Activated effector memory CD4-positive, alpha-beta T cell treated with anti-CD3 and anti-CD28 coated beads, Interleukin-2, amount 50 U/mL, for 16 hours (primary cell): ENCODE measurements around the gene ZC3H12D.

Source experiments
- DNase-seq: peaks from one replicate; pipeline ENCODE4 v3.0.0-alpha.2; 2020

The ZC3H12D gene

GRCh38 chr6:149457316-149457884 is 27.4 kb downstream of the ZC3H12D start:
- DNase-seq: peak; percentile 55

DNA sequence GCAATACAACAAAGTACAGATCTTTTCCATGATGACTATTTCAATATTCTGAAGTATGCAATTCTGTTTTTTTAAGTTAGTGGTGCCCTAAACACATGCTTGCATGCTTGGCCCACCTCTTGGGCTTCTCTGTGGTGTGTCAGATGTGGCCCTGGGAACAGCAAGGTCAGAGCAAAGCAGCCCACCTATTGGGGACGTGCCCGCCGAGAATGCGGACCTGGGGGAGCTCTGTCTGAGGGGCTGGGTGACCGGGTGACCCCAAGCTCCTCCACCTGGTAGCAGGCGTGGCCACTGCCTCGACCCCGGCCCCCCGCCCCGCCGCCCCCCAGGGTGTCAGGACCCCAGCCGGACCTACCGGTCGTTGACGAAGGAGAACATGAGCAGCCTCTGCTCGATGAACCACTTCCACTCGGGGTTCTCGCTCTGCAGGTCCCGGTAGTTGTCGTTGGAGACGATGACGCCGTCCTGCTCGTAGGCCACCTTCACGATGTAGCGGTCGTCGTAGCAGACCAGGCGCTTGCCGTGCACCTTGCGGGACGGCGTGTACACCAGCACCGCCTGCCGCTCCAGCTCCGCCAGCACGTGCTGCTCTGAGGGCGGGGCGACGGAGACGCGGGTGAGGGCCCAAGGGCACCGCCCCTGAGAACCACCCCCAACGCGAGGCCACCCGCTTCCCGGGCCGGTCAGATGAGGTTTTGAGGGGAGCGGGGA is 28.3 kb downstream of the ZC3H12D start:
- no peak for DNase-seq

- peak; percentile 59 for DNase-seq
These were observed 29.6 kb downstream of the ZC3H12D start for GRCh38 chr6:149455031-149455732.

DNA sequence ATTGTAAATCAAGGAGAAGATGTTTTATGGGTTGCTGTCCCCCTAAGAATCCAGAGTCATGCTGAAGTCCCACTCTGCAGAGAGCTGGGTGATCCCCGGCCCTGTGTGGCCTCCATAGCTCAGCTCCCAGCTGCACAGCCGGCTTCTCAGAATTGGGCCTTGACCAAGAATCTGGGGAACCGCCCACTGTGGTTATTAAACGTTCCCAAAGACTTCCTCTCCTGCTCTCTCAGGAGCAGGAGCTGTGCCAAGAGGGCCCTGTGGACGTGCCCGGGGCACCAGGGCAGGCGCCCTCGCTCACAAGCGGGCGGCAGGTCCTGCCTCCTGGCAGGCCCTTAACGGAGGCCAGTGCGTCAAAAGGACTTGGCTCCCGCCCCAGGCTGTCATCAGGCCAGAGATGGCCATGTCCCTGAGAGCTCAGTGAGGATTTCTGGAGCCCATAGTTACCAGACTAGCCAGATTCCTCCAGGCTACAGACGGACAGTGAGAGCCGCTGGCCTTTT is 30.4 kb downstream of the ZC3H12D start:
- DNase-seq: peak; percentile 54

DNA sequence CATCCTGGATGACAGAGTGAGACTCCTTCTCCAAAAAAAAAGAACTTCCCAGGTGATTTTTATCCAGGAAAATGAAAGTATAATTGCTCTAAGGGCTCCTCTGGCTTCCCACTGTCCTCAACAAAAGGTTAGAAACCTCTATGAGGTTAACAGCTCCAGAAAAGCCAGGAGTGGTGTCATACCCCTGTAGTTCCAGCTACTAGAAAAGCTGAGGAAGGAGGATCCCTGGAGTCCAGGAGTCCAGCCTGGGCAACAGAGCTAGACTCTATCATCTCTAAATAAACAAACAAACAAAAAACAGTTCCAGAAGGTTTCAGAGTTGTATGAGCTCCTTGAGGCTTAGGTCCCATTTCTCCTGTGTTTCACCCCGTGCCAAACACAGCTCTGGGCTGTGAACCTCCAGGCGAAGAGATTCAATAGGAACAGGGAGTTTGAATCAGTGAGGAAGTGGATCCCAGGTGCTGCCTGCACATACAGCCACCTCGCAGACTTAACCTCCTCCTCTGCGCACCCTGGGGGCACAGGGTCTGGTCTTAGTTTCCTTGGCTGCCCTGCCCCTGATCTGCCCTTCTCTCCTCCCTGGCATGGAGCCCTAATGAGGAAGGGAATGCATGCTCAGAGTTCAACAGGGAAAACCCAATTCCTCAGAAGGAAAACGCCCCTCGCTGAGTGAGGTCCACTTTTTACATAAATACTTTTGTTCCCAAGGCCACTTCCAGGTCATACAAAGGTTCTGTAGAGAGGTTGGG is 31.0 kb downstream of the ZC3H12D start:
- DNase-seq: peak; percentile 41

DNA sequence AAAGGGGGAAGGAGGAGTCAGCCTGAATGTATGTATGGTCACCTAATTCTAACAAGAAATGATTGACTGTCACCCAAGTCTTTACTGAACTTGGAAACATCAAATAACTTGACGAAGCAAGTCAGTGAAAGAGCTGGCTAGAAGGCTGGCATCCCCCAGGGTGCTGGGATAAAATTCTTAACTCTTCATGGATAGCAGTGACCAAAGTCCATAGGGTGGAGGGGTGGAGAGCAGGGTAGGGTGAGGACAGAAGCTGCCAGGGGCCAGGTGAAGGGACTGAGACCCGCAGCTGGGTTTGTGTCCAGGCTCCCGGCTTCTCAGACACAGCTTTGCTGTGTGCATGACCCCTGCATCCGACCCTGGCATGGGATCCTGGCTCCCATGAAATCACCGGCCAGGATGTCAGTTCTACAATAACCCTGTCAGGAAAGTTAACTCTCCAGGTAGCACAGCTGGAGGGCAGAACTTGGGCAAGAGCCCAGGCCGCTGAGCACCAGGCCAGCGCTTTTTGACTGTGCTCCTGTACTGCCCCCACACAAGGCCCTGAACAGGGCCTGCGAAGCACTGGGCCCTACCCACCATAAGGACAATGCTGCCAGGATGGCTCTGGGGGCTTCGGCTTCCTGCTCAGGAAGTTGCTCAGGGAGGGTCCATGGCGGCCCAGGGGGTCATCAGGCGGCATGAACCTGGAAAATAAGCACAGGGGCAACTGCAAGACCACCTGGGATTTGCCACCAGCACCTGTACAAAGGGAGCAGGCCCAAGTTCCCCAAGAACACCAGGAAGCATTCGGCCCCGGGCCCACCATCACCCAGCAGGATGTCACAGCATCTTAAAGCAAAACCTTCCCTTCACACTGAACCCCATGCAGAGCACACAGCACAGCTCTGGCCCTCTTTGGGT is 32.5 kb downstream of the ZC3H12D start:
- peak; percentile 54 for DNase-seq

- peak; percentile 63 for DNase-seq
These were observed 33.3 kb downstream of the ZC3H12D start for GRCh38 chr6:149451376-149452036.

- DNase-seq: peak; percentile 62
These were observed 34.0 kb downstream of the ZC3H12D start for GRCh38 chr6:149450679-149451375.

DNA sequence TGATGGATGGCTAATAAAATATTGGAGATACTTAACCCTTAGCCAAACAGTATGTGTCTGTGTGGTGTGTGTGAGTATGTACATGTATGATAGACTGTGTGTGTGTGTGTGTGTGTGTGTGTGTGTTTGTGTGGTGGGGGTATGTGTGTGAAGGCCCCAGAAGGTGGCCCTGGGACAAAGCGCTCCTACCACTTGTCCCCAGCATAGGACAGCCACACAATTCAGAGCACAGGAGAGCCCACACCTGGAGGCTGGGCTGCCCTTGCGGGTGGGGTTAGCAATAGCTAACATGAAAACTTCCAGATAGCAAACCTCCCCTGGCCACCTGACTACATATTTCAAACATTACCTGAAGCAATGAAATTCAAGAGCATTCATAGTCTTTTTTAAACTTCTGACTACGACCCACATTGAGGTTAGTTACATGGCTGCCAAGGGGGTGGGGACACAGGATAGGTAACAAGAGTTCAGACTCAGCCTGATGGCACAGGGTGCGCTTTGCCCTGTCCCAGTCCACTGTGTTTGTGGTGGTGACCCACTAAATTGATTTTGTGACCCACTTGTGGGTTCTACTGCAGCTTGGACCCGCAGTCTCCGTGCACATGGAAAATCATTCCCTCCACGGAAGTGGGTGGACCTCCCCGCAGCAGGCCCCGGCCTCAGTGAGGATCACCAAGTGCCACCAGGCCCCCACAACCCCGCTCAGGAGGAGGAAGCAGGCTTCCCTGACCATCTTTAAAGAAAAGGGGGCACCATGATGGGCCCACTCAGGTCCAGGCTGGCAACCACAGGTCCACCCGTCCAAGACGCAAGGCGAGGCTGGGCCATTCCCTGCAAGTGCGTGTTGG is 34.8 kb downstream of the ZC3H12D start:
- DNase-seq: peak; percentile 61

GRCh38 chr6:149448821-149449453 is 35.9 kb downstream of the ZC3H12D start:
- DNase-seq: peak; percentile 41

DNA sequence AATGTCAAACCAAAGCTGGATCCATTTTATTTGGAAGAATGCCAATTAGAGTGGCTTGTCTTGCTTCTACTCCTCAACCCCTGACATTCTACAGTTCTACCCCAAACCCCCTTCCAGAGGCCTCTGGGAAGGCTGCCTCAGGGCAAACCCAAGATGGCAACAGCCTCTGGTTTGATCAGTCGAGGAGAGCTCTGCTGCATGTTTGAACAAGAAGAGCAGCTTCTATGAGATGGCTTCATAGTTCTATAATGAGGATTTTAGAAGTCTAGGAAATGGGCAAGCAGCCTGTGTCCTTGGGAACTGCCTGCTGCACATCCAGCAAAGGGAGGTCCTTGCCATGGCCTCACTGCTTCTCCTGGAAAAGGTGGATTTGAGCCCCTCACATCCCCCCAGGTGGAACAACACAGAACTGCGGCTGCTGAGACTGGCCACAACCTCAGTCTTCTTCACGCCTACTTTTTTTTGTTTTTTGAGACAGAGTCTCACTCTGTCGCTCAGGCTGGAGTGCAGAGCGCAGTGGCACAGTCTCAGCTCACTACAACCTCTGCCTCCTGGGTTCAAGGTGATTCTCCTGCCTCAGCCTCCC is 37.9 kb downstream of the ZC3H12D start:
- peak; percentile 57 for DNase-seq

DNA sequence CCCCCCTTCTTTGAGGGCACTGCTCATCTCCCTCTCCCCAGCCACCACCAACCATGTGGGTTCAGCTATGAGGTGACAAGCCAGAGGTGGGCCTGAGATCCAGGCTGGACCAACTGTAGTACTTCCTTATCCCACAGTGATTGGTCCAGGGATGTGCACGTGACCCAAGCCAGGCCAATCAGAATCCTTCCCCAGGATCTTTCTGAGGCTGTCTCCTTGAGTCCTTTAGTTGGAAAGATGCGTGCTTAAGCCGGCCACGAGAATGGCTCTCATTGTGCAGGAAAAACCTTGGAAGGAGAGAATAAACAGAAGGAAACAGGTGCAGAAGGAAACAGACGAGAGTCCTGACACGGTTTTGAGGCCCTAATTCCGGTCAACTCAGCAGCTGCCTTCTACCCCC is 39.2 kb downstream of the ZC3H12D start:
- DNase-seq: no peak

DNA sequence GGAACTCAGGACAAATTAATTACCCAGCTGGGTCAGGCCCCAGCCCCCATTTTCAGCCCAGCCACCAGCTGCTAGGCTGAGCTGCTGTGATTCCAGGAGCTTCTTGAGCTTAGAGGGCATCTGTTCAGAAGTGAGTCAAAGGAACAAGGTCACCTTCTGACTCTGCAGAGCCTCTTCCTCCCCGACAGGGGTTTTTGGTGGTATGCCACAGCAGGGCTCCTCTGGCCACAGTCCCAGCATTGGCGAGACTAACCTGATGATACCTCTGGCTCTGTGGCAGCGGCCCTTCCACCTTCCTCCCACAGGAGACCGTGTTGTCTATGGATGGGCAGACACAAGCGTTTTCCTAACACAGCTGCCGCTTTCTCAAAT is 39.7 kb downstream of the ZC3H12D start:
- peak; percentile 62 for DNase-seq

- DNase-seq: peak; percentile 64
These were observed 40.3 kb downstream of the ZC3H12D start for GRCh38 chr6:149444360-149445094.

DNA sequence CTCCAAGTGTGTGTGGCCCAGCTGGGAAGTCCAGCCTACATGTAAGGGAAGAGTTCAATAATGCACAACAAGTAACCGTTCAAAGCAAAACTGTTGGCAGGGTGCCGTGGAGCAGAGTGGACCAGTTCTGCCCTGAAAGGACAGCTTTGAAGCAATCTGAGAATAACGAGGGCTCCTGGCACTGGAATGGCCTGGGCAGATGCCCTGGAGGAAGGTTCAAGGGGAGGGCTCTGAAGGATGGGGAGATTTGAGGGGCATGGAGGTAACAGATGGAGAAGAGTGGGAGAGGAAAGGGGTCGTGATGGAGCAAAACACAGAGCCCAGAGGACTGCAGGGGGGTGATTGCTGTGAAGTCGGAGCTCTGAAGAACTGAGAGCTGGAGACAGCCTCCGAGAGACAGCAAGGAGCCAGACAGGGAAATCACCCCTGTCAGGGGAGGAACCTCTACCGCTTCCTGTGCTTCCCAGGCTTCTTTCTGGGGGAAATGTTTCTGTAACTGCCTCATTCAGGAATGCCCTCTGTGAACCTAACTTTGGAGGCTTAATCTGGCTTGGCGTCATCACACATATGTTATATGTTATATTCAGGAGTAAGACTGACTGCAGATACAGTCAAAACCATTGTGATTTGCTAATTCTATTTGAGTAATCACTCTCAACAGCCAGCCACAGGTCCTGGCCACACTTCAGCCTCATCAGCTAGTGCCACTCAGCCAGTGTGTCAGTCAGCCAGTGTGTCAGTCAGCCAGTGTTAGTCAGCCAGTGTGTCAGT is 41.2 kb downstream of the ZC3H12D start:
- DNase-seq: peak; percentile 63

GRCh38 chr6:149441740-149442139 is 43.1 kb downstream of the ZC3H12D start:
- peak; percentile 59 for DNase-seq
